Liver (tissue), 3 donors: ENCODE results near the gene ECE1.

Experiments
- CTCF ChIP-seq: fragments of 150-350 bp; IDR thresholded peaks from 2 replicates; pipeline ENCODE4 v1.5.1; 2017; ENCODE audit warnings: improper control_type of control experiment, low read depth, low read length; ENCODE audit not compliant: missing input control
- NR2F2 ChIP-seq: IDR thresholded peaks from 2 replicates; pipeline ENCODE4 v1.6.1; 2016; ENCODE audit warnings: antibody characterized with exemption
- RAD21 ChIP-seq, 2 donors: IDR thresholded peaks; 2 replicates each; pipeline ENCODE4 v1.6.1; 2016; ENCODE audit warnings: antibody characterized with exemption in 2 of 2, mild to moderate bottlenecking in 2 of 2
- REST ChIP-seq: IDR thresholded peaks from 2 replicates; pipeline ENCODE4 v1.6.1; 2016; ENCODE audit warnings: antibody characterized with exemption, mild to moderate bottlenecking
- TAF1 ChIP-seq: conservative IDR thresholded peaks from 2 replicates; pipeline ENCODE4 v1.6.1; 2016; ENCODE audit warnings: antibody characterized with exemption, mild to moderate bottlenecking
- YY1 ChIP-seq: IDR thresholded peaks from 2 replicates; pipeline ENCODE4 v1.6.1; 2016; ENCODE audit warnings: antibody characterized with exemption, mild to moderate bottlenecking
- donor health status: healthy.
- donor health status: healthy.

GRCh38 chr1:21289700-21290545, at the start of gene ECE1:
- TF ChIP-seq CTCF (no peak), TAF1 (no peak), RAD21 (IDR thresholded peaks at IDR 0.05) (no peak), NR2F2 (no peak), REST (no peak), YY1 (no peak)
